Measurements from ENCODE around the gene RAI1.

The RAI1 gene

DNA sequence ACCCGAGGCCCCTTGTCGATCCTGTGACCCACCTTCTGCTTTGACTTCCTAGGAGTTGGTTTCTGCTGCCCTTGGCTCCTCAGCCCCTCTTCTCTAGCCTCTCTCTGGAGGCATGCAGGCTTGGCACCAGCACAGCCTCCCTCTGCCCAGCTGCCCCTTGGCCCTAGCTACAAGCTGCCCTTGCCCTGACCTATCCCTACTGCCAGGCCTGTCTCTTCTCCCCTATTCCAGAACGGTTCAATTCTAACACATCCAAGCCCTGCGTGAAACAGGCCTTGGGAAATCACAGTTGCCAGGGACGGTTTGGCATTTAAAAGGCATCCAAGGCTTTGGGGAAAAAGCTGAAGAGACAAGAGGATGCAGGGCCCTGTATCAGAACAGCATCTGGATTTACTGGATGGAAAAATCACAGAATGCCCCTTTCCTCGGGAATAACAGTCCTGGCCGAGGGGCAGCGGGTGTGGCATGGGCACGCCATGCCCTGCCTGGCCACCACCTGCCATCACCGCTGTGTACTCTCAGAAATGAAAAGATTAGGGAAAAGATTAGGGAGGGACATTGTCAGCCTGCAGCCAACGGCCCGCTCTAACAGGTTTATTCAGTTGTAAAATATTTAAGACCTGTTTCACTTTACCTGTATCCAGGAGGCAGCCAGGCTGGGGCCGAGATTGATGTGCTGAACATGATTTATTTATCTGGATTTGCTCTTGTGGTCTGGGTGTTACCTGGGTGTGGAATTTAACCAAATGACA lies 15.8 kb downstream of the RAI1 start:
- TF ChIP-seq, protein P1, sequence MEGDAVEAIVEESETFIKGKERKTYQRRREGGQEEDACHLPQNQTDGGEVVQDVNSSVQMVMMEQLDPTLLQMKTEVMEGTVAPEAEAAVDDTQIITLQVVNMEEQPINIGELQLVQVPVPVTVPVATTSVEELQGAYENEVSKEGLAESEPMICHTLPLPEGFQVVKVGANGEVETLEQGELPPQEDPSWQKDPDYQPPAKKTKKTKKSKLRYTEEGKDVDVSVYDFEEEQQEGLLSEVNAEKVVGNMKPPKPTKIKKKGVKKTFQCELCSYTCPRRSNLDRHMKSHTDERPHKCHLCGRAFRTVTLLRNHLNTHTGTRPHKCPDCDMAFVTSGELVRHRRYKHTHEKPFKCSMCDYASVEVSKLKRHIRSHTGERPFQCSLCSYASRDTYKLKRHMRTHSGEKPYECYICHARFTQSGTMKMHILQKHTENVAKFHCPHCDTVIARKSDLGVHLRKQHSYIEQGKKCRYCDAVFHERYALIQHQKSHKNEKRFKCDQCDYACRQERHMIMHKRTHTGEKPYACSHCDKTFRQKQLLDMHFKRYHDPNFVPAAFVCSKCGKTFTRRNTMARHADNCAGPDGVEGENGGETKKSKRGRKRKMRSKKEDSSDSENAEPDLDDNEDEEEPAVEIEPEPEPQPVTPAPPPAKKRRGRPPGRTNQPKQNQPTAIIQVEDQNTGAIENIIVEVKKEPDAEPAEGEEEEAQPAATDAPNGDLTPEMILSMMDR (IDR thresholded peaks at IDR 0.05; ENCODE audit: low read depth, low read length): no peak
- DNase-seq (ENCODE audit: low read depth, low spot score): no peak
- H3K4me3 ChIP-seq (ENCODE audit: low read depth, low read length): no peak overlapping the region
- in situ Hi-C loops (cut with HindIII; ENCODE audit: low sequenced_read_pairs): no loop called here

DNA sequence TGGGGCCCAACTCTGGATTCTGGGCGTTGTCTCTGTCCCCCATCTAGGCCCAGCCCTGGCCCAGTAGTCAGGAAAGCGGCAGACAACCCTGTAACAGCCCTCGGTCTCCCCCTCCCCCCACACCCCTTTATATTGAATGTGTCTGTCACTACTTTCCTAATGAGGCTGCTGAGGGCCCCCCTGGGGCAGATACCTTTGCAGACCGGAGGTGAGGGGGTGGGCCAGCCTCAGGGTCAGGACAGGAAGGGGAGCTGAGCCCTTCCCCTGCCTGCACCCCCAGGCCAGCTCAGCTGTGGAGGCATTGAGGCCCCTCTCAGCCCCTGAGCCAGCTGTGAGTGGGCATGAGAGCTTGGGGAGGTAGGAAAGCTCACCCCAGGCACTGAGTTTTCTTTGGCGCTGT lies 17.1 kb downstream of the RAI1 start:
- no peak overlapping the region for H3K4me3 ChIP-seq (ENCODE audit: low read depth, low read length)
- in situ Hi-C loops (cut with HindIII; ENCODE audit: low sequenced_read_pairs): no loop called here
- TF ChIP-seq, protein P1 (IDR thresholded peaks at IDR 0.05; ENCODE audit: low read depth, low read length): no peak
- DNase-seq (ENCODE audit: low read depth, low spot score): no peak

DNA sequence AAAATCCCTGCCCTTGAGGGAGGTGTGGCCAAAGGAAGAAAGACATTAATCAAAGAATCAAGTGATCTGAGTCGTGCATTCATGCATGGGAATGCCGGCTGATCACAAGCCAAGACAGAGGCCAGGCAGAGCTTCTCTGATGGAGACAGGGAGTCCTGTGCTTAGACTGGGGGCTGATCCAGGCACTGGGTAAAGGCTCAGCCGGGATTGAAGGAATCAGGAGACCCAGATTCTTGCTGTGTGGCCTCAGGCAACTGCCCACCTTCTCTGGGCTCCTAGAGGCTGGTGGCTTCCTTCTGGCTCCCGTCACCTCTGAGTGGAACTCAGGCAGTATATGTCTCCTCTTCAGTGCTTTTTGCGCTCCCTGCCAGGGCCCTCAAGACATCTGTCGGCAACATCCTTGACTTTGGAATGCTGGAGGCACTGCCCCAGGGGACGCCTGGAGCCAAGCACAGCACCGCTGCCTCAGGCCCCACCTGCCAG lies 17.7 kb downstream of the RAI1 start:
- DNase-seq (ENCODE audit: low read depth, low spot score): no peak
- in situ Hi-C loops (cut with HindIII; ENCODE audit: low sequenced_read_pairs): no loop called here
- TF ChIP-seq, protein P1 (IDR thresholded peaks at IDR 0.05; ENCODE audit: low read depth, low read length): no peak
- H3K4me3 ChIP-seq (ENCODE audit: low read depth, low read length): no peak overlapping the region

GRCh38 chr17:17699491-17699890 lies 18.2 kb downstream of the RAI1 start:
- in situ Hi-C loops (cut with HindIII; ENCODE audit: low sequenced_read_pairs): no loop called here
- H3K4me3 ChIP-seq (ENCODE audit: low read depth, low read length): no peak overlapping the region
- TF ChIP-seq, protein P1 (IDR thresholded peaks at IDR 0.05; ENCODE audit: low read depth, low read length): no peak
- no peak for DNase-seq (ENCODE audit: low read depth, low spot score)

GRCh38 chr17:17700251-17700969 lies 19.2 kb downstream of the RAI1 start:
- no peak overlapping the region for H3K4me3 ChIP-seq (ENCODE audit: low read depth, low read length)
- DNase-seq (ENCODE audit: low read depth, low spot score): no peak
- in situ Hi-C loops (cut with HindIII; ENCODE audit: low sequenced_read_pairs): no loop called here
- TF ChIP-seq, protein P1 (IDR thresholded peaks at IDR 0.05; ENCODE audit: low read depth, low read length): no peak

DNA sequence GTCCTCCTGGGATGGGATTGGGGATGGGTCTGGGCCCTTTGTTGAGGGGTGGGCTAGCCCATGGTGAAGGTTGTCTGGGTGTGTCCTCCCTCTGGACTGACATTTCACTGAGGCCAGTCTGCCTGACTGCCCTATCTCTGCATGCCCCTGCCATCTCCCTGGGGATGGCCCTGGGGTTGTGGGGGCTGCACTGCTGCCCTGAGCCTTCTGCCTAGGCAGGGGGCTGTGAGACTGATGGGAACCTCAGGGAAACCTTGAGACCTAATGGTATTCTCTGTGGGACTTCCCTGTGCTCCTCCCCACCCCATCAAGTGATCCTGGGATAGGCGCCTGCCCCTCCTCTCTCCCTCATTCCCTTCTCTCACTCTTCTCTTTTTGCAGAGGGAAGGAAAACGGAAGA lies 19.9 kb downstream of the RAI1 start:
- in situ Hi-C loops (cut with HindIII; ENCODE audit: low sequenced_read_pairs): no loop called here
- no peak overlapping the region for H3K4me3 ChIP-seq (ENCODE audit: low read depth, low read length)
- TF ChIP-seq, protein P1 (IDR thresholded peaks at IDR 0.05; ENCODE audit: low read depth, low read length): no peak
- DNase-seq (ENCODE audit: low read depth, low spot score): no peak
